Measurements from ENCODE around the gene MSH4.

- TF ChIP-seq, protein P1, sequence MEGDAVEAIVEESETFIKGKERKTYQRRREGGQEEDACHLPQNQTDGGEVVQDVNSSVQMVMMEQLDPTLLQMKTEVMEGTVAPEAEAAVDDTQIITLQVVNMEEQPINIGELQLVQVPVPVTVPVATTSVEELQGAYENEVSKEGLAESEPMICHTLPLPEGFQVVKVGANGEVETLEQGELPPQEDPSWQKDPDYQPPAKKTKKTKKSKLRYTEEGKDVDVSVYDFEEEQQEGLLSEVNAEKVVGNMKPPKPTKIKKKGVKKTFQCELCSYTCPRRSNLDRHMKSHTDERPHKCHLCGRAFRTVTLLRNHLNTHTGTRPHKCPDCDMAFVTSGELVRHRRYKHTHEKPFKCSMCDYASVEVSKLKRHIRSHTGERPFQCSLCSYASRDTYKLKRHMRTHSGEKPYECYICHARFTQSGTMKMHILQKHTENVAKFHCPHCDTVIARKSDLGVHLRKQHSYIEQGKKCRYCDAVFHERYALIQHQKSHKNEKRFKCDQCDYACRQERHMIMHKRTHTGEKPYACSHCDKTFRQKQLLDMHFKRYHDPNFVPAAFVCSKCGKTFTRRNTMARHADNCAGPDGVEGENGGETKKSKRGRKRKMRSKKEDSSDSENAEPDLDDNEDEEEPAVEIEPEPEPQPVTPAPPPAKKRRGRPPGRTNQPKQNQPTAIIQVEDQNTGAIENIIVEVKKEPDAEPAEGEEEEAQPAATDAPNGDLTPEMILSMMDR (IDR thresholded peaks at IDR 0.05) = no peak
- TF ChIP-seq EZH2 (IDR thresholded peaks at IDR 0.05) = no peak
These were observed 10.5 kb upstream of the MSH4 start, which contains the start of gene RABGGTB for GRCh38 chr1:75785983-75786853.
